ENCODE measurements around the gene RABGEF1.
"Not testable (repeated sequence)": the region's sequence is repeated elsewhere in the genome, so short reads cannot be mapped to it uniquely, and the experiment has no call there.

The RABGEF1 gene

DNA sequence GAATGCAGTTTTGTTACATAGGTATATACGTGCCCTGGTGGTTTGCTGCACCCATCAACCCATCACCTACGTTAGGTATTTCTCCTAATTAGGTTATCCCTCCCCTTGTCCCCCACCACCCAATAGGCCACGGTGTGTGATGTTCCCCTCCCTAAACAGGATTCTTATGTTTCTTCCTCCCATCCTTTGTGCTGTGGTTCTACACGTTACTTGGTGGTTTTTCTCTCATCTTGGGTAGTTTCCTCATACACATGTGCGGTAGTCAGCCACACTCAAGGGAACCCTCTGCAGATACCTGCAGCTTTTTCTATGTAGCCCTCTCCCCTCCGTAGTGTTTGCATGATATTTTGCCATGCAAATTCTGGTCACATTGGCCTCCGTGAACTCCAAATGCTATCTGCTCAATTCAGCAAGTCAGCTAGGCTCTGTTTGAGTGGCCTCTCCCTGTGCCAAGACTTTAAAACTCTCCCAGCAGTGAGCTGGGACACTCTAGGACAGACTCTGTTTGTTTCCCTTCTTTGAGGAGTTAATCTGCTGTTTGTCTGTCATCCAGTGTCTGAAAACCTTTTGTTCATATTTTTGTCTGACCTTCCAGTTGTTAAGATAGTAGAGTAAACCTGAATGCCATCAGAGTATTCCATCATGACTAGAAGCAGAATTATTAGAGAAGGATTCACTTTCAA, 41.0 kb downstream of the RABGEF1 start:
- Histone ChIP-seq H3K4me3 (ENCODE audit: low read depth in 1 of 2, low read length in 2 of 2) (no peak overlapping the region), H3K4me1 (ENCODE audit: insufficient read depth, low read length) (no peaks in the 10 kb centered on the region), H3K27me3 (ENCODE audit: control insufficient read depth in 1 of 2, insufficient read depth in 2 of 2, low read length in 2 of 2) (no peaks in the 10 kb centered on the region), H3K36me3 (ENCODE audit: insufficient read depth, low read length) (peaks cover 38% of the 10 kb centered on the region), H3K27ac (ENCODE audit: low read depth, low read length) (no peak overlapping the region), H3K9ac (ENCODE audit: low read length) (no peak overlapping the region), H3K9me3 (ENCODE audit: low read length) (no peaks in the 10 kb centered on the region)

DNA sequence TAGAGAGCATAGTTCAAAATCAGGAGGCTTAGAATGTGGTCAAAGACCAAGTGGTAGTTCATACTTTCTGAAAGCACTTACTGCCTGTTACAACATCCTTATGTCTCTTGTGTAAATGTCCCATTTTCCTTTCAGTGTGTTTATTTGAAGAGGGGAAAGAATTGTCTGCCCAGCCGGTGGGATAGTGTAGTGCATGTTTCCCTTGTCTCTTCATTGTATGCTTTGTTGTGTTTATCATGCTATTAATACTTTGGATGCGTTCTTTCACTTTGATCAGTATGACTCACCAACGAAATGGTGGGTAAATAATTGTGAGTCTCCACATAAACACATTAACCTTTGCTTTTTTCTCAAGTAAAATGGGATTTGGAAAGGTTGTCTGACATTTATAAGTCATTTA, 42.3 kb downstream of the RABGEF1 start:
- H3K4me1 ChIP-seq (ENCODE audit: insufficient read depth, low read length); H3K9ac ChIP-seq (ENCODE audit: low read length); H3K27me3 ChIP-seq (ENCODE audit: control insufficient read depth in 1 of 2, insufficient read depth in 2 of 2, low read length in 2 of 2); H3K27ac ChIP-seq (ENCODE audit: low read depth, low read length); H3K9me3 ChIP-seq (ENCODE audit: low read length); H3K4me3 ChIP-seq (ENCODE audit: low read depth in 1 of 2, low read length in 2 of 2): not testable (repeated sequence)
- peaks cover 34% of the 10 kb centered on the region for H3K36me3 ChIP-seq (ENCODE audit: insufficient read depth, low read length)

DNA sequence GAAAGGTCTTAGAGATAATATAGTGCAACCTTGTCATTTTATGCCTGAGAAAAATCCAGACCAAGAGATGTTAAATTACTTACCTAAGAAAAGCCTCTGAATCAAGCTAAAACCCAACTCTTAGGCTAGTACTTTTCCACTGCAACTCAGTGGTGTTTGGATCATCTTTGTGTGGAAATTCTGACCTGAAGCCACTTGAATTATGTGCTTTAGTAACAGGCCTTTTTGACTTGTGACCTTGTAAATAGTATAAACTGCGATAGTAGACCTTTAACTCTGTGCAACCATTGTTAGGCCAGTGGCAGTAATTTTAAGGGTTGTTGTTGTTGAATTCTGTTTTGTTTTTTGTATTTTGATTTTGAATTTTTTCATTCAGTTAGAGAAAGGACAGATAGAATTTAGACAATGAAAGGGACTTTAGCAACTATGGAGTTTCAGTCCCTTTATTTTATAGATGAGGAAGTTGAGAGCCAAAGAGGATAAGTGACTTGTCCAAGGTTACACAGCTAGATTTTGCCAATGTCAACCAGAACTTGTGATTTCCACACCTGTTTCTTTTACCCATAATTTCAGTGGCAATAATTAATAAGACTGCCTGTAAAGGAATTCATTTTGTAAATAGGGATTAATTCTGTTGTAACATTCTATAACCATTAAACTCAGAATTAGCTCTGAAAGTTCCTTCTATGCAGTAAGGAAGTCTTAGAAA, 43.5 kb downstream of the RABGEF1 start:
- not testable (repeated sequence) for H3K9me3 ChIP-seq (ENCODE audit: low read length); H3K9ac ChIP-seq (ENCODE audit: low read length); H3K27ac ChIP-seq (ENCODE audit: low read depth, low read length); H3K4me3 ChIP-seq (ENCODE audit: low read depth in 1 of 2, low read length in 2 of 2); H3K4me1 ChIP-seq (ENCODE audit: insufficient read depth, low read length); H3K27me3 ChIP-seq (ENCODE audit: control insufficient read depth in 1 of 2, insufficient read depth in 2 of 2, low read length in 2 of 2)
- H3K36me3 ChIP-seq (ENCODE audit: insufficient read depth, low read length), result peaks cover 28% of the 10 kb centered on the region

DNA sequence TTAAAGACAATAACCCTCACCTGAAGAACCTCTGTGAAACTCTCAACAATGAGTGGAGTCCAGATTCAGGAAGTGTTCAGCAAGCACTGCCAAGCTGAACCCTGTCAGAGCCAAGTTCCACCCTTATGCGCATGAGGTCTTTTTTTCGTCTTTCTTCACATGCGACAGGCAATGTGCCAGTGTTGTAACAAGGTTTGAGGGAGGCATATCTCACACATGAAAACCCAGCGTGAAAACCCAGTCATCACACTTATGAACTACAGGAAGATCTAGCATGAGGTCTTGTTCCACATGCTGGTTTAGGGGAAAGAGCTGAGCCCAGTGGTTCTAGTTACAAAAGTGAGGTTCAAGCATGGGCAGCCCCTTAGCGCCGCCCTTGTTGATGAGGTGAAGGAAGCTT, 49.7 kb downstream of the RABGEF1 start:
- no peak overlapping the region for H3K4me3 ChIP-seq (ENCODE audit: low read depth in 1 of 2, low read length in 2 of 2)
- H3K9ac ChIP-seq (ENCODE audit: low read length), result no peak overlapping the region
- no peaks in the 10 kb centered on the region for H3K9me3 ChIP-seq (ENCODE audit: low read length)
- no peaks in the 10 kb centered on the region for H3K4me1 ChIP-seq (ENCODE audit: insufficient read depth, low read length)
- peaks cover 49% of the 10 kb centered on the region for H3K36me3 ChIP-seq (ENCODE audit: insufficient read depth, low read length)
- no peak overlapping the region for H3K27ac ChIP-seq (ENCODE audit: low read depth, low read length)
- no peaks in the 10 kb centered on the region for H3K27me3 ChIP-seq (ENCODE audit: control insufficient read depth in 1 of 2, insufficient read depth in 2 of 2, low read length in 2 of 2)

DNA sequence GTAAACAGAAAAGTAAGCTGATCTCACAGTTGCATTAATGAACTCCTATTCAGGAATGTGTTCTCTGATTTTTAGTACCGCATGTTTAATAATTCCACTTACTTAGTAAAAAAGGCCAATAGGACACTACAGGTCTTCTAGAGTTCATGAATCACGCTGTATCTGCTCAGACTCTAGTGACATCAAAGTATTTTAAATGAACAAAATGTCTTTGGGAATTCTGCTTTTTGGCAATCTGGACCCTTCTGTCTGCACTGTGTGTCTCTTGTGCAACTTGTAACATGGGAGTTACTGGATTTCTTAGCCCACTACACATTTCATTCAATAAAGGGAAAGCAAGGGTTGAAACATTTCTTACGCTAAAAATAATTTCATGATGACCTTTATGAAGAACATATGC, 50.2 kb downstream of the RABGEF1 start:
- no peak overlapping the region for H3K27ac ChIP-seq (ENCODE audit: low read depth, low read length)
- peaks cover 51% of the 10 kb centered on the region for H3K36me3 ChIP-seq (ENCODE audit: insufficient read depth, low read length)
- no peaks in the 10 kb centered on the region for H3K9me3 ChIP-seq (ENCODE audit: low read length)

DNA sequence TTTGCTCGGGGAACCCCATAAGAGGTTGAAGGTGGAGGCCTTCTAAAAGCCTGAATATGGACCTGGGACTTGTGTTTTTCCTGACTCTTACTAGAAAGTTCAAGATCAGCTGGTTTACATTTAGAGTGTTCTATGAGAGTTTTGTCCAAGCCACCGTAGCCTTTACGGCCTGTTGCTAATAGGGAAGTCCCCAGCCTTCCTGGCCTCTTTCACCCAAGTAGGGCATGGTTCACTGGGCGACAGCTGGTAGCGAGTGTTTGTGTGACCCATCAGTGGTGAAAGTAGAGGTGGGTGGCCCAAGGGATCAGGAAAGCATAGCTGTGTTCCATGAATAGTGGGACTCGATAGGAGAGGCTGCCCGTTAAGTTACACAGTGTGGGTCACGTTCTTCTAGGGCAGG, 60.1 kb downstream of the RABGEF1 start:
- H3K36me3 ChIP-seq (ENCODE audit: insufficient read depth, low read length), result peaks cover 61% of the 10 kb centered on the region
- H3K27ac ChIP-seq (ENCODE audit: low read depth, low read length), result no peak overlapping the region
- no peak overlapping the region for H3K4me3 ChIP-seq (ENCODE audit: low read depth in 1 of 2, low read length in 2 of 2)

More for the DNA sequence above, 50.2 kb downstream of the RABGEF1 start:
- Histone ChIP-seq H3K9ac (ENCODE audit: low read length) (no peak overlapping the region), H3K4me3 (ENCODE audit: low read depth in 1 of 2, low read length in 2 of 2) (no peak overlapping the region), H3K4me1 (ENCODE audit: insufficient read depth, low read length) (no peaks in the 10 kb centered on the region), H3K27me3 (ENCODE audit: control insufficient read depth in 1 of 2, insufficient read depth in 2 of 2, low read length in 2 of 2) (no peaks in the 10 kb centered on the region)

DNA sequence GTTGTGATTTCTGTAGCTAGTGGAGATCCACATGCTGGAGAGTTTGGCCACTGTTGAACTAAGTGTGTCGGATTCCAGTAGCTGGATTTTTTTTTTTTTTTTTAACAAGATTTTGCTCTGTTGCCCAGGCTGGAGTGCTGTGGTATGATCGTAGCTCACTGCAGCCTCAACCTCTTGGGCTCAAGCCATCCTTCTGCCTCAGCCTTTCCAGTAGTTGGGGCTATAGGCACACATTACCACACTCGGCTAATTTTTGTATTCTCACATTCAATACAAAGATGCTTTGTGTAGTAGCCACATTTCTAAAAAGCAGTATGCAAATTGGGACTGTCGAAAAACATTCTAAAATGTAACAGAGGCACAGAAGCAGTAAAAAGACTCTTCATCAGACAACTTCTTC, 63.5 kb downstream of the RABGEF1 start:
- Histone ChIP-seq H3K4me1 (ENCODE audit: insufficient read depth, low read length) (no peaks in the 10 kb centered on the region), H3K9me3 (ENCODE audit: low read length) (no peaks in the 10 kb centered on the region), H3K27me3 (ENCODE audit: control insufficient read depth in 1 of 2, insufficient read depth in 2 of 2, low read length in 2 of 2) (no peaks in the 10 kb centered on the region), H3K9ac (ENCODE audit: low read length) (no peak overlapping the region), H3K36me3 (ENCODE audit: insufficient read depth, low read length) (peaks cover 62% of the 10 kb centered on the region), H3K4me3 (ENCODE audit: low read depth in 1 of 2, low read length in 2 of 2) (no peak overlapping the region), H3K27ac (ENCODE audit: low read depth, low read length) (no peak overlapping the region)

More for the DNA sequence above, 60.1 kb downstream of the RABGEF1 start:
- Histone ChIP-seq H3K9me3 (ENCODE audit: low read length) (no peaks in the 10 kb centered on the region), H3K9ac (ENCODE audit: low read length) (no peak overlapping the region), H3K4me1 (ENCODE audit: insufficient read depth, low read length) (no peaks in the 10 kb centered on the region), H3K27me3 (ENCODE audit: control insufficient read depth in 1 of 2, insufficient read depth in 2 of 2, low read length in 2 of 2) (no peaks in the 10 kb centered on the region)

DNA sequence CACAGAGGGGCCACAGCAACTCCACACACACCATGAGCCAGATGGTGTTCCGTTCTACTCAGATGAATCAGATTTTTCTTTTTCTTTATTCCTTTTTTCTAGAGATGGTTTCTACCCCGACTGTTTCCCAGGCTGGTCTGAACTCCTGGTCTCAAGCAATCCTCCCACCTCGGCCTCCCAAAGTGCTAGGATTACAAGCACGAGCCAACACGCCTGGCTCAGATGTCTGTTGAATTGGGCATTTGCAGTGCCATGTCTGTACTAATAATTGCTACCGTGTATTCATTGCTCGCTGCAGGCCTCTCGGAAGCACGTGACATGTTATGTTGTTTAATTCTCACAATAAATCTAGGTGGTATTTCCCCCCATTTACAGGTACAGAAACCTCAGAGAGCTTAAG, 67.2 kb downstream of the RABGEF1 start:
- Histone ChIP-seq H3K9me3 (ENCODE audit: low read length) (no peaks in the 10 kb centered on the region), H3K36me3 (ENCODE audit: insufficient read depth, low read length) (peaks cover 62% of the 10 kb centered on the region), H3K9ac (ENCODE audit: low read length) (no peak overlapping the region), H3K27ac (ENCODE audit: low read depth, low read length) (no peak overlapping the region), H3K4me3 (ENCODE audit: low read depth in 1 of 2, low read length in 2 of 2) (no peak overlapping the region), H3K4me1 (ENCODE audit: insufficient read depth, low read length) (no peaks in the 10 kb centered on the region), H3K27me3 (ENCODE audit: control insufficient read depth in 1 of 2, insufficient read depth in 2 of 2, low read length in 2 of 2) (no peaks in the 10 kb centered on the region)

DNA sequence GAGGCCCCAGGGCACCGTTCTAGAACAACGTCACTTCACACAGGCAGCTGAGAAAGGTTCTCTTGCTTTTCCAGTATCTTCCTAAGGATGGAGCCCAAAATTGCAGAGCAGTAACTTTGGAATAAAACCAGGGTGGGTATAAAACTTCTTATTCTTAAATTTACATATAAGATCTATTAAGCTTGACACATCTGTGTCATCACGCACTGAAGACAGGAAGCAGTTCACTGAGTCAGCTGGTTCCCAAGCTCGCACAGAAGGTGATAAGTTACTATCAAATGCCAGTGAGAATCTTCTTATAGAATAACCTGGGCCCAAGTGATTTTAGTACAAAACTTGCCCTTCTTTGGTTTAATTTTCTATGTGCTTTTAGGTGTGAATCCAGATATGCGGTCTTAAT, 70.2 kb downstream of the RABGEF1 start:
- no peak overlapping the region for H3K27ac ChIP-seq (ENCODE audit: low read depth, low read length)
- no peaks in the 10 kb centered on the region for H3K9me3 ChIP-seq (ENCODE audit: low read length)
- no peaks in the 10 kb centered on the region for H3K27me3 ChIP-seq (ENCODE audit: control insufficient read depth in 1 of 2, insufficient read depth in 2 of 2, low read length in 2 of 2)
- no peak overlapping the region for H3K9ac ChIP-seq (ENCODE audit: low read length)
- no peak overlapping the region for H3K4me3 ChIP-seq (ENCODE audit: low read depth in 1 of 2, low read length in 2 of 2)
- H3K4me1 ChIP-seq (ENCODE audit: insufficient read depth, low read length), result no peaks in the 10 kb centered on the region
- peaks cover 42% of the 10 kb centered on the region for H3K36me3 ChIP-seq (ENCODE audit: insufficient read depth, low read length)

DNA sequence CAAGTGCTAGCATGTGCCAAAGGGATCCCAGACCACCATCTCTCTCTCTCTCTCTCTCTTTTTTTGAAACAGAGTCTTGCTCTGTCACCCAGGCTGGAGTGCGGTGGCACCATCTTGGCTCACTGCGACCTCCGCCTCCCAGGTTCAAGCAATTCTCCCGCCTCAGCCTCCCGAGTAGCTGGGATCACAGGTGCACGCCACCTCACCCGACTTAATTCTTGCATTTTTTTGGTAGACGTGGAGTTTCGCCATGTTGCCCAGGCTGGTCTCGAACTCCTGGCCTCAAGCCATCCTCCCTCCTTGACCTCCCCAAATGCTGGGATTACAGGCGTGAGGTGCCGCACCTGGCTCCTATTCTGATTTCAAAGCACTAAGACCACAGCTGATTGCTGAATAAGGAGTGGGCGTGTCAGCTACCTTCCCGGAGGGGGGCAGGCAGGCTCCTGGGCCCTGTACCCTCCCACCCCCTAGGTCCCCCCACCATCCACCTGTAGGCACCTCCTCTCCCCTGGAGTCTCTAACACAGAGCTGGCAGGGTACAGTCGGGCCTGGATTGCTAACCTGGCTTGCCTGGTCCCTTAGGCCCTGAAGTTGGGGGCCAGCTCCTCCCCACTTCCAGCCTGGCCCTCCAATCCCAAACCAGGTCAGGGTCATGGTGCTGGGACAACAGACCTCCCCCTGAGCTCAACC, 74.8 kb downstream of the RABGEF1 start:
- peaks cover 13% of the 10 kb centered on the region for H3K36me3 ChIP-seq (ENCODE audit: insufficient read depth, low read length)
- H3K27ac ChIP-seq (ENCODE audit: low read depth, low read length); H3K4me1 ChIP-seq (ENCODE audit: insufficient read depth, low read length); H3K9ac ChIP-seq (ENCODE audit: low read length); H3K9me3 ChIP-seq (ENCODE audit: low read length); H3K4me3 ChIP-seq (ENCODE audit: low read depth in 1 of 2, low read length in 2 of 2); H3K27me3 ChIP-seq (ENCODE audit: control insufficient read depth in 1 of 2, insufficient read depth in 2 of 2, low read length in 2 of 2): not testable (repeated sequence)

DNA sequence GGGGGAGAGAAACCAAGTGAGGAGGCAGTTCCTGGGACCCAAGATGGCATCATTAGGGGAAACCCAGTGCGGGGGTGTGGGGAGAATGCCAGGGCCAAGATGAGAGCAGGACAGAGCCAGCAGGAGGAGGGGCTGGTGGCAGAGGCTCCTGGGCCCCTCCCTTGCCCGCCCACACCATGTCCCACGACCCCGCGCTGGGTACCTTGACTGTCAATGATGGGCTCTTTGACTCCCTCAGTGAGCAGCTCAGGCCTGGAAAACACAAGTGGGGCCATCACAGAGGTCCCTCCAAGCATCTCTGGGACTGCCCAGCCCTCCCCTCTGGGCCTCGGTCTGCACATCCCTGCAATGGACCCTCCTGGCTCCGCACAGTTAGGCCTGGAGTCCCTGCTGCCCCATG, 75.4 kb downstream of the RABGEF1 start:
- no peaks in the 10 kb centered on the region for H3K4me1 ChIP-seq (ENCODE audit: insufficient read depth, low read length)
- H3K36me3 ChIP-seq (ENCODE audit: insufficient read depth, low read length), result peaks cover 6% of the 10 kb centered on the region
- H3K27me3 ChIP-seq (ENCODE audit: control insufficient read depth in 1 of 2, insufficient read depth in 2 of 2, low read length in 2 of 2), result no peaks in the 10 kb centered on the region
- no peak overlapping the region for H3K4me3 ChIP-seq (ENCODE audit: low read depth in 1 of 2, low read length in 2 of 2)
- H3K9ac ChIP-seq (ENCODE audit: low read length), result no peak overlapping the region
- no peak overlapping the region for H3K27ac ChIP-seq (ENCODE audit: low read depth, low read length)
- no peaks in the 10 kb centered on the region for H3K9me3 ChIP-seq (ENCODE audit: low read length)

Measured in muscle layer of colon (tissue), 2 donors.